C1 segment of cervical spinal cord (tissue), 14 donors: ENCODE measurements around the gene RABGGTA.

Experiments used
- DNase-seq, 14 donors: peaks; one replicate each; lab custom pipeline; 2025; lab: John Stamatoyannopoulos, UW

The RABGGTA gene

DNA sequence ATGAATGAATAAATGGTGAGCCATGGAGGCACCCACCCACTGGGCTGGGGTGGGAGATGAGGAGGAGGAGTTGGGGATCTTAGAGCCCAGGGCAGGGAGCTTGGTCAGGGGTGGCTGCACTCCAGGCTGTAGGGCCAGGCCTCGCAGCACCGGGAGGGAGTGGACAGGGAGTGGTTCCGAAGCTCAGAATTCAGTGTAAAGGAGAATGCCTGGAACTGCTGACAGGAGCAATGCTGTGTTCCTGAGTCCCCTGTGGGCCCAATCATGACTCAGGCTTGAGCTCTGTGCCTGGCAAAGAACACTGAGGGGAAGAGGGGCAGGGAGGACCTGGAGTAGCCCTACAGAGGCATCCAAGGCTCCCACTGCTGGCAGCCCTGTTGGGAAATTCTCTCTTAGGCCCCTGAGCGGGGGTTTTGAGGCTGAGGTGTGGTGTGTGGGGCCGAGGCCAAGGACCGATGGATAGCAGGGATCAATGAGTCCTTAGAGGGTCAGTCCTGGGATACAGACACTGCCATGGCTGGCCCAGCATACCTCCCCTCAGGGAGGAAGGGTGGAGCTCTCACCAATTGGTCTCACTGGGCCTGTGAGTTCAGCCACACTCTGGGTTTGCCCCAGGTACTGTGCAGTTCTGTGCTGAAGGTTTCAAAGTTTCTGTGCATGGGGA is 9.5 kb upstream of the RABGGTA start:
- no peak for DNase-seq

DNA sequence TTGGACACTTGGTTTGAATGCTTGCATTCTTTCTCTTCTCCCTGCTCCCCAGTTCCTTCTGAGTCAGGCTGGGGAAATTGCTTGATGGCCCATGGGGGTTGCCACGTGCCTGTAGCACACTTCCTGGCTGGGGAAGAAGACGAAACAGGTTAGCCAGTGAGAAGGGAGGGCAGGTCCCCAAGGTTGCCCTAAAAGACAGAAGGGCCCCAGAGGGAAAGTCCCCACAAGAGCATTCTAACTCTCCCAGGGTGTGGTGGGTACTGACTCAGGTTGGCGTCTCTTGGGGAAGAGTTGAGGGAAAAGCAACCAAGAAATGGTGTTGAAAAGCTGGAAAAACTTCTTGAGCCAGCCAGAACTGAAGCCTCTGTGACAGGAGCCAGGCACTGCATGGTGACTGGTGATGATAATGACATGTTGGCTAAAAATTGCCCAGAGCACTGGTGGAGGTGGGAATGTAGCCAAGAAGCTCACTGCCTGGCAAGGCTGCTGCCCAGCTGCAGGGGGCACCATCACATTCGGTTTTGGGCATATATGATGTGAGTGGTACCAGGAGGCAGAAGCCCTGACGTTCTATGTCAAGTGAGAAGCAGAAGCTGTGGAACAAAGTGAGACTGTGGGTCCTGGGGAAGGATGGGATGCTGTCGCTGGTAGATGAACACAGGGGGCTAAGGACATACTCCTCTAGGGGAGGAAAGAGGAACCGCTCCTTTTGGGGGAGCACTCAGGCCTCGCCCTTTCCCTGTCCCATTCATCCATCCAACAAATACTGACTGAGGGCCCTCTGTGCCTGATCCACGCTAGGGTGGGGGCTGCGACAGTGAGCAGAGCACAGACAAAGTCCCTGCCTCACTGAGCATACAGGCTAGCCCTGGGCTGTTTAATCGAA is 8.1 kb upstream of the RABGGTA start:
- DNase-seq, result peak in 8 of 14 donors; percentile 21 to 48 (median 36)

DNA sequence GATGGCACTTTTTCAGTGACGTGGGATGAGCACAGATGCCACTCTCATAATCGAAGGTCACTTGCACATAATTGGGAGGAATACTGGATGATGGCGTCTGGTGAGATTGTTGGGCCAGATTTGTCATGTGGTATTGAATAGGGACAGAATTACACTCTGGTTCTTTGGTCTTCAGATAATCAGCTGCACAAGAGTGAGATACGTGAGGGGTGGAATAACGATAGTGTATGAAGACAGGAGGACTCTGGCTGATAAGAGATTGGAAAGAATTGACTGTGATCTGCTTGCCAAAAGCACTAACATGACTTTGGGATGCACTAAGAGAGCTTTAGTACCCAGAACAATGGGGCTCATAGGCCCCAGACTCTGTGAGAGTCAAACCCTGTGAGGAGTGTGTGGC is 7.0 kb upstream of the RABGGTA start:
- no peak for DNase-seq

DNA sequence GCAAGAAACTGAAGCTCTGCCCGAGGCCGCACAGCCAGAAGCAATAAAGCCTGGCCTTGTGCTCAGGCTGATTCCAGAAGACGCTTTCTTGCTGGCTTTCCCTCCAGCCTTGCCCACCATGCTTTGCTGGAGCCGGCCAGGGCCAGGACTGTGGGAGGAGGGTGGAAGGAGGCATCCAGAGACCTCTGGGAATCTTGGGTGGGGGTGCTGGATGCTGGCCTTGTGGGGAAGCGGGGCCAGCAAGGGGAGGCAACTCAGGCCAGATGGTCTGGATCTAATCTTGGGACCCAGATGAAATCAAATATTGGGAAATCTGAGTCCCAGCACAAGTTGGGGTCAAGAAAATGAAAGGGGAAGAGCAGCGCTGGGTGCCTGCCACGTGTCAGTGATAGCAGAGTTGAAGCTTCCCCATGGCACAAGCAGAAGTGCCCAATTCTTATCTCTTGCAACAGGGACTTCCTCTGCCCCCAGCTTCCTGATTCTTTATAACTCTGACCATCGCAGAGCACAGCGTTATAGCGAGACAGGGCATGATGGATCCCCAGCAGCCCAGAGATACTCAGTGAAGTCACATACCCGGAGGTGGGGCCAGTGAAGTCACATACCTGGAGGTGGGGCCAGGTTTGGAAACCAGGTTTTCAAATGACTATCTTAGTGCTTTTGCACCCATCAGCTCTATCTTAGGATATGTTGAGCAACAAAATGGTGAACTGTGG is 6.4 kb upstream of the RABGGTA start:
- peak in 9 of 14 donors; percentile 8 to 50 (median 22) for DNase-seq

DNA sequence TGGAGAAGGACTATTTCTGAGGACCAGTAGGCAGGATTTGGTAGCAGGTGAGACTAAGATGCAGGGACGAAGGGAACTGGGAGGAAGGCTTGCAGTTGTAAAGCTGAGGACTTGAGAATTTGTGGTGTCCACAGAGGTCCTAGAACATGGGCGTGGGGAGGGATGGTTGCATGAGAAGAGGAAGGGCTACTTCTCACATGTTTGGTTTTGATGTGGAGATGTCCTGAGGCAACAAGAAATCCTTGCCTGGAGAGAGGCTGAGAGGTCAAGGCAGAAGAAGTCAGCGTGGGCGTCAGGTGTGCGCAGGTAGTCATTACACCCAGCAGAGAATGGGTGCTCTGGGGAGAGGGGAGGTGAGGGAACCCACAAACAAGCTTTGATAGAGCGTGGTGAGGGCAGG is 5.7 kb upstream of the RABGGTA start:
- DNase-seq, result no peak

DNA sequence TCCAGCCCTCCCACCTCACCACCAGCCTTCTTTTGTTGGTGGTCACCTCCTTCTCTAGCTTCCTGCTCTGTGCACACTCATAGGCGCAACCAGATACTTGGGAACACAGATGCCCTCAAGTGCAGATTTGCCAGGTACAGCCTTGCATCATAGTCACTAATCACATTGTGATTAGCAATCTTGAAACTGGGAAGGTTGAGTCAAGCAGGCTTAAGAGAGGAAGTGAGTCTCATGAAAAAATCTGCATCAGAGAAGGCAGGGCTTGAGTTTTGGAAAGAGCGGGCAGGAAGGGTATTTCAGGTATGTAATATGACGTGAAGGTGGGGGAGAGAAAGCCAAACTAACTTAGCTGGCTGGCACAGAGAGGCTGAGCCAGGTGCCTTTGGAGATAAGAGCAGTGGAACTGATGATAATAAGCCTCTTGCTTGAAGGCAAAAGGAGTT is 2.7 kb upstream of the RABGGTA start:
- DNase-seq, result peak in 4 of 14 donors; percentile 8 to 23 (median 13)

DNA sequence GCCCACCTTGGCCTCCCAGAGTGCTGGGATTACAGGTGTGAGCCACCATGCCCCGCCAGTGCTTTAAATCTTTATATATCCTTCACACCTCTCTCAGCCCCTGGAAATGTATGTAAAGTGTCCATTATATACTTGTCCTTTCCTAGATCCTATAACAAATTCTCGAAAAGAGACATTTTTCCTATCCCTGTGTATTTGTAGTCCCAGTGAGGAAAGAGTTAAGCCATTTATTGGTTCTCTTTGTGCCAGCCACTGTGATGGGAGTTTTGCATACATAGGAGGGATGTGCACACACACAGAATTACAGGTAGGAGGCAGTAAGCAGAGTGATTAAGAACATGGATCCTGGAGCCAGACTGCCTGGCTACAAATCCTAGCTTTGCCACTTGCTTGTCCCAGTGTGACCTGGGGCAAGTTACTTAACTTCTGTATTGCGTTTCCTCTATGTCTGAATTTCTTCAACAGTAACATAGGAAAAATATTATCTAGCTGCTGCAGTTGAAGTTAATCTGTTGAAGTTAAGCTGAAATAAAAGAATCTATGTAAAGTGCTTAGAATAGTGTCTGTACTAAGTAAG is 2.1 kb upstream of the RABGGTA start:
- no peak for DNase-seq

DNA sequence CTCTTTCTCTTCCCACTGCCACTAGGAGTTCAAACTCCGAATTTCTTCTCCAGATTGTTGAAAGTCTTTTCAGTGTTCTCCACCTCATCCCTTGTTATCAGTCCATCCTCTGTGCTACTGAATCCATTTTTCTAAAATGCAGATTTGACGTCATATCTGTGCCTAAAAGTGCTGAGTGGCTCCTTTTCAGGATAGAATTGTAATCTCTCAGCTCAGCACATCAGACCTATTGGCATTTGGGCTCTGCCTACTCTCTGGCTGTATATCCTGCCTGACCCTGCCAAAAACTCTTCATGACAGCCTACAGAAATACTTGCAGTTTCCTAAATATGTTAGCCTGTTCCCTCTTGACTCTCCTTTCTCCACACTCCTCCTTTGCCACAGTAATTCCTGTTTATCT is 1.1 kb upstream of the RABGGTA start:
- no peak for DNase-seq

DNA sequence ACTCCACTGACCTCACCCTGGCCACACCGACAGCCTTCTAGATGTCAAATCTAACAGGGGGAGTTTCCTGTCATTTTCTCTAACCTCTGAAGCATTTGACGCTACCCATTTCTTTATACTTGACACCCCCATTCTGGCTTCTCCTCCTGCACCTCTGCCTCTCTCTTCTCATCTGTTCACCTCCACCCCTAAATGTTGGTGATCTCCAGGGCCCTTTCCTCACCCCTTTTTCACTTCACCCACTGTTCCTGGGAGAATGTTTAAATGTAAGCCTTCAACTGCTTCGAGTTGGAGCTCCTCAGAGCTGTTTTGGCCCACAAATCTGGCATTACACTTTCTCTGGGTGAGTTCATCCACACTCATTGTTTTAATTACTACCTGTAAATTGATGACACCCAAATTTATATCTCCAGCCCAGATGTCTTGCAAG is 452 bp upstream of the RABGGTA start:
- DNase-seq, result no peak

DNA sequence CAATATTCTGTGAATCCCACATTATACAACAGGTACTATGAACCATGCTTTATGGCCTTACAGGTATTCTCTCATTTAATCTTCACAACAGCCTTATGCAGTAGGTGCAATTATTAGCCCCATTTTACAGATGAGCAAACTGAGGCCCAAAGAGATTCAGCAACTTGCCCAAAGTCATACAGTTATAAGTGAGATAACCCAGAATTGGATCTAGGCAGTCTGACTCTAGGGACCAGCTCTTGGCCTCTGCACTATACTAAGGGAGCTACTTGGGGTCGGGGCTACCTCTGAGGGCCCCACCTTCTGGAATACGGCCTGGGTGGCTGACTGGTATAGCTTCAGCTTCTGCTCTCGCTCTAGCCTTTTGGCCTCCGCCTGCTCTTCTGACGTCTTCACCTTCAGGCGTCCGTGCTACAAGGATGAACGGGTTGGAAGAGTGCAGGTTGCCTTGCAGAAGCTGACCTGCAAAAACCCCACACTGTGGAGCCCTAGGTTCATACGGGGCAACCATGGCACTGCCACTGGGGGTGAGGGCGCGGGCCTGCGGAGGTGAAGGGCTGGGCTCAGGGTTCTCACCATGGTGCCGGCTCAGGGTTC is 762 bp downstream of the RABGGTA start:
- DNase-seq, result peak in 1 of 14 donors; percentile 15

DNA sequence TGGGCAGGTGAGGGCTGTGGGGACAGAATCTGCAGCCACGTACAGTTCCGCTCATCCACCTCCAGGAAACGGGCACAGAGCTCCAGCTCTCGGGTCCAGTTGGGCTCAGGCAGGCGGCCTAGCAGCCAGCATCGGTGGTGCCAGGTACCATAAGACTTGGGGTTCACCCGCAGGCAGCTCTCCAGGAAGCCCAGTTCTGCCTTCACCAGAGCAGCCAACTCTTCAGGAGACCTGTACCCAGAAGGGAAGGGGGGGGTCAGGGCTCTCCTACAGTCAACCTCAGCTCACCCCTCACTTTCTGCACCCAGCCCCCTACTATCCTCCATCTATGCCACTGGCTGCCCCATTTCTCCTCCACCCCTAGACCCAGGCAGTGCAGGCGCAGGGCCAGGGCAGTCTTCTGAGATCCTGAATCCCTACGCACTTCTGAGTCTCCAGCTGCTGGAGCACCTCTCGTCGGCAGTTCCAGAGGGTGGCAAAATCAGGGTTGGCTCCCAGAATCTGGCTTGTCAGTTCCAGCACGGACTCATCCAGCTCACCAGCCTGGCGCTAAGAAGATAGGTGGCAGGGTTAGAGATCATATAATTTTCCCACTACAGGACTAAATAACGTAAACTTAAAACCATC is 1.4 kb downstream of the RABGGTA start:
- no peak for DNase-seq

DNA sequence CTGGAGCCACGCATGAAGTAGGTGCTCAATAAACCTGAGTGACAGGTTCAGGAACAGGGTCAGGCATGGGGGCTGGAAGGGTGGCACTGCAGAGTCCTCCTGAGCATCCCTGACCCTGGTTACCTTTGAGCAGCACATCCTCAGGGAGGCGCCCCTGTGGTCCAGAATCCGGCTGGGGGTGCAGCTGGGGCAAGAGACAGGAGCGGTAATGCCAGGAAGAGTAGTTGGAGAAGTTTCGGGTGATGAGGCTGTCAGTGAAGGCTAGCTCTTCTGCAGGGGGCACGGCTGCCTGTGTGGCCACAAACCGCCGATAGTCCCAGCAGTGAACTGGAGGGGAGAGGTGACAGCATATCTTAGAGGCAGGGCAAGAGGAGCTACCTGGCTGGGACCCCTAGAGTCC is 2.0 kb downstream of the RABGGTA start:
- no peak for DNase-seq

DNA sequence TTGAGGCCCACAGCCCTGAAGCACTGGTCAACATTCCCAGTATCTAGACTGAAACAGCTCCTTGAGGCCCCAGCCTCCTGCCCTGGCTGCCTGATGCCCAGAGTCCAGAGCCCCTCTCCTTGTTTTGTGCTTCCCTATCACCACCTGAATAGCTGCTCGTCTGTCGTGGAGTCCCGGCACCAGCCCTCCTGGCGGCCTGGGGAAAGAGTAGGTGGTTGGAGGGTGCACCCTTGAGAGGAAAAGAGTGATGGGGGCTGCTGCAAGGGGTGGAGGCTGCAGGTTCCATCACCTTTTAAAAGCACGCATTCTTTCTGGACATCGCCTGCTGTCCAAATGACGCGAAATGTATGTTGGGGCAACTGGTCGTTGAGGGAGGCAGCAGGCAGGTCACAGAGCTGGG is 3.2 kb downstream of the RABGGTA start:
- no peak for DNase-seq

DNA sequence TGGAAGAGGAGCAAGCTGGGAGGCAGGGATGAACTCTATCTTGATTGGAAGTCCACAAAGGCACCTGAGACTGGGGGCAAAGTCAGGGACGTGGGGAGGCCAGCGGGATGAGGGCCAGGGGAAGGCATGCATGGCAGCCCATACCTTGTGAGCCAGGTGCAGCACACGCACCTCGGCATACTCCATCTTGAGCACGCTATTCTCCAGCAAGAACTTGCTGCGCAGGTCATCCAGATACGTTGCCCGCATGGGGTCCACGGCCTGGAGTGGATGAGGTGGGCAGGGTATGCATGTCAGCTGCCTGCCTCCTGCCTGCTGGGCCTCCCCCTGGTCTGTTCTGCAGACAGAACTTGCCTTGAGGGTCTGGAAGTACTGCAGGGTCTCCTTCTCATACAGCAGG is 3.9 kb downstream of the RABGGTA start:
- no peak for DNase-seq

DNA sequence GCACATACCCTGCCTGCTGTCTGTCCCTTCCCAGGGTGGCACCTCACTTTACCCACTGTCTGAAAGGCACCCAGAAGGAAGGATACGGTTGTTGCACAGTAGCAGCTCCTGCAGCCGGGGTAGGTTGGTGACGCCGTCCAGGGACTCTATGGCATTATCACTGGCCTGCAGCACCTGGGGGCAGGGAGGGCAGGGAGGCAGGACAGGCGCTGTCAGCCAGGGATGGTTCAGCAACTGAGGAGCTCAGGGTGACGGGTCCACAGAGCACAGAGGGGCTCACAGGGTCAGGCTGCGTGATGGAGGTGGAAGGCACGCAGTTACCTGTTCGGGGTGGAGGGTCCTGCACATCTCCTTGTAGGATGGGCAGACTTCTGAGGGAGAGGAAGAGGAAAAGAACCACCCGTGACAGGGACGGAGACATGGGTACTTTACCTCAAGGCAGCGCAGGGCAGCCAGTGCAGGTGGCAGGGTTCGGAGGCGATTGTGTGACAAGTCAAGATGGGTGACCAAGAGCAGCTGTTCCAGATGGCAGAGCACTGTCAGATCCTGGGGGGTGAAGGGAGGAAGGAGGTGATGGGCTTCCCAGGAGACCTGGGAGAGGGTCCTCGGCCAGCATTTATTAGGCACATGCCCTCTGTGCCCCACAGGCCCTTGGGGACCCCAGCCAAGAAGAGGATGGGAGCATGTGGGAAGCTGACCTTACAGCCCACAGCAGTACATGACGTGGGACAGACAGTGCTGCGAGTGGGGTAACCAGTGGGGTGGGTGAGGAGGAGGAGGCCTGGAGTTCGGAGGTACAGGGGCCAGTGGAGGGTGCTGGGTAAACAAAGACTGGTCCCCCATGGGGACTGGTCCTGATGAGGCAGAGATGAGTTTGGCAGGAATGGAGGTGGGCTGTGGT is 4.8 kb downstream of the RABGGTA start:
- DNase-seq, result no peak

DNA sequence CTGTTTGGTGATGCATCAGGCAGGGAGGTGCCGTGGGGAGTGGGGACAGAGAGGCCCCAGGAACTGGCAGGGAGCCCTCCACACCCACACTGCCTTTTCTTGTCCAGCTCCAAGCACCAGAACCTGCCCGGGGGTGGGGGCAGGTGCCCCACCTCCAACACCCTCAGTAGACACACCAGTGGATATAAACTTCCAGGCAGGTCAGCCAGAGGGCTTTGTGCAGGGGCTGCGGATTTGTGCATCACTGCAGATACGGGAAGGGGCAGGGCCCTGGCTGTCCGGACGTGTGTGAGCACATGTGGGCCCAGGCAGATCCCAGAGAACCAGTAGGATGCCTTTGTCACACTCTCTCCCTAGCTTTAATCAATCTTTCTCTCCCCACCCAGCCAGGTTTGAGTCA is 7.1 kb downstream of the RABGGTA start:
- DNase-seq, result no peak

DNA sequence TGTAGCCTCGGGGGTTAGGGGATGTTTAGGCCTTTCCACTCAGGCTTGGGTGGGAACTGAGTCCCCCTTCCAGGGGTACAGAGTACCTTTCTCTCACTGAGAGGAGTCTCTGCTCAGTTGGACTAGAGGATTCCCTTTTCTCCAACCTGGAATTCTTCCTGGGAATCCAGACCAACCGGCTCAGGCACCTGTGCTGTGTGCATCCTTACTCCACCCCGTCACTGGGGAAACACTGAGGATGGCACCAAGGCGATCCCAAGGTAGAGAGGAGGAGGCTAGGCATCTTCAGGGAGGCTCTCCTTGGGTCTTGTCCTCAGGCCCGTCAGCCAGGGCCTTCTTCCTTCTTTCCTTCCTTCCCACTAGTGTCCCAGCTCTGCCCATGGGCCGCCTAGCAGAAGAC is 7.5 kb downstream of the RABGGTA start:
- DNase-seq, result no peak

DNA sequence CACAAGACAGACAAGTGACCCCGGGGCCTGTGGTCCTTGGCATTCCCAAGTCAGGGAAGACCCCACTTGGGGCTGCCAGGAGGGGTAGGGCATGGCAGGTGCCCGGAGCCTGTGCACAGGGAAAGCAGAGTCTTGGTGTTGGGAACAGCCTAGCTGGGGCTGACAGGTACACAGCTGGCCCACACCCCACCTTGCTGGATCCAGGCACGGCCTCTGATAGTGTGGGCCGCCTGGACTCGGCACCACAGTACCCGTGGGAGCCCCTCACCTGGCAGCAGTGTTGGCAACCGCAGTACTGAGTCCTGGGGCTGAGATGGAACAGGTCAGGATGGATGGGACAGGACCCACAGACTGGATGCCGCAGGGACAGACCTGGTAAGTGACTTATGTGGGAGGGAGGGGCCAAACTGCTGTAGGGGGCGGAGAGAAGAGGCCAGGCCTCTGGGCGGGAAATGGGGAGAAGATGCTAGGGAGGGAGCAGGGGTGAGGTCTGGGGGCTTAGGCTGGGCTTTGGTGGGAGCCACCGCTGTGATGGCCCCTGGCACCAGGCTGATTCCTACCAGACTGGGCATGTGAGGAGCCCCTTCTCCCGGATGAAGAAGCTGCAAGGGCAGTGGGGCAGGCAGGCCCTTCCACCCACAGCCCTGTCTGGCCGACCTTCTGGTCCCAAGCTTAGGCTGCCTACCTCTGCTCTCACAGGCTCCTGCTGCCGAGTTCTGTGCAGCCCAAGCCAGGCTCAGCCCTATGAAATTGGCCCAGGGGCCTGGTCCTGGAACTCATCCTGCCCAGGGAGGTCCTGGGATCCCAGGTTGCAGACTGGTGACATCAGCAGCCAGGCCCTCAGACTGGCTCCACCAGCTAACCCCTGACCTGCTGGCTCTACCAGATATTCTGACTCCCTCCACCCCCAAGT is 8.3 kb downstream of the RABGGTA start, which contains the start of gene TGM1:
Gene TGM1 (minus strand): TSS at position 357 of the 913 bp plus-strand sequence. CDS start 825 bp downstream, outside the sequence.
- DNase-seq, result no peak

DNA sequence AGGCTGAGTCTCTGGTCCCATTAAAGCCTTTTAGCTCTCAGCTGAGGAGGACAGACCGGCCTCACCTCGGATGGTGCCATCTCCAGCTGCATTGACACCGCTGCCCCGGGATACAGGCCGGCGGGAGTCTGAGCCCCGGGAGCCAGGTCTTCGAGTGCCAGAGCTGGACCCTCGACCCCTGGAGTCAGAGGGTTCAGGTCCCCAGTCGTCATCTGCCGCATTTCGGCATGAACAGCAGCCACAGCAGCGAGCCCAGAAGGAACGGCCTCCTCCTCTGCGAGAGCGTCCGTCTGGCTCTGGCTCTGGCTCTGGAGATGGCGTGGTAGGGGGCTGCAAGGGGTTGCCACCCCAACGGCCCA is 9.4 kb downstream of the RABGGTA start:
- DNase-seq, result no peak
